Testis (tissue), 3 donors: ENCODE results near the gene PLXNA1. TPM values are rescaled to one million over a fixed set of nuclear protein-coding genes. Genes with fewer than 3 reads are reported as not detected.

Experiments
- DNase-seq: peaks from one replicate; pipeline ENCODE4 v3.0.0-alpha.2; 2019
- H3K27ac ChIP-seq, 2 donors: fragments of 200-600 bp; sonication (generic); one replicate each; pipeline ENCODE4 v1.5.1; 2019
- H3K27me3 ChIP-seq: fragments of 200-600 bp; sonication (generic); one replicate; pipeline ENCODE4 v1.5.1; 2019
- H3K36me3 ChIP-seq: fragments of 200-600 bp; sonication (generic); one replicate; pipeline ENCODE4 v1.5.1; 2017; ENCODE audit warnings: low read depth; ENCODE audit errors: missing control alignments
- H3K4me1 ChIP-seq: fragments of 200-600 bp; sonication (generic); one replicate; pipeline ENCODE4 v1.5.1; 2019
- H3K4me3 ChIP-seq, 2 donors: fragments of 200-600 bp; sonication (generic); one replicate each; pipeline ENCODE4 v1.5.1; 2017 to 2019
- H3K9me3 ChIP-seq: fragments of 200-600 bp; sonication (generic); one replicate; pipeline ENCODE4 v1.5.1; 2017
- CTCF ChIP-seq, 3 experiments: fragments of 450-650 bp in 2 of 3; fragments of 200-600 bp in 1 of 3; sonication (generic) in 1 of 3; IDR thresholded peaks; one replicate each; pipeline ENCODE4 v1.5.1; 2016 to 2019; ENCODE audit warnings: antibody characterized with exemption in 3 of 3, mild to moderate bottlenecking in 2 of 3, moderate library complexity in 1 of 3
- POLR2A ChIP-seq: fragments of 450-650 bp; IDR thresholded peaks from one replicate; pipeline ENCODE4 v1.6.1; 2017; ENCODE audit warnings: antibody characterized with exemption, mild to moderate bottlenecking, moderate library complexity
- WGBS, 2 donors: methylation state at CpG; one replicate each; pipeline ENCODE4 v1.1.5; 2018; 5-methylcytosine and 5-hydroxymethylcytosine counted together
- intact Hi-C: fragments of 100-400 bp; cut with DNase I; formaldehyde crosslinking; loops from one replicate; pipeline ENCODE4 v1.15.1; 2023; ENCODE audit warnings: low total_unique reads
- polyA plus RNA-seq: library from polyadenylated mRNA; stranded (reverse); fragments of 350-450 nt; fragmentation: Illumina TruSeq; extraction: RNeasy Lipid Tissue Mini Kit (QIAGEN cat#74804); gene quantifications from one replicate; pipeline ENCODE4 v1.2.3, GENCODE V29; 2014; ENCODE audit warnings: low read depth, low replicate concordance; ENCODE audit not compliant: insufficient read depth
- total RNA-seq, 2 donors: library from RNA; depleted of rRNA; stranded (reverse); fragments of >200 nt; gene quantifications; one replicate each; pipeline ENCODE4 v1.2.3, GENCODE V29; 2016

Gene PLXNA1
- total and polyA plus RNA-seq, 3 donors from 2014 or later: 29.3 to 79.7 (median 65.8) TPM

DNA sequence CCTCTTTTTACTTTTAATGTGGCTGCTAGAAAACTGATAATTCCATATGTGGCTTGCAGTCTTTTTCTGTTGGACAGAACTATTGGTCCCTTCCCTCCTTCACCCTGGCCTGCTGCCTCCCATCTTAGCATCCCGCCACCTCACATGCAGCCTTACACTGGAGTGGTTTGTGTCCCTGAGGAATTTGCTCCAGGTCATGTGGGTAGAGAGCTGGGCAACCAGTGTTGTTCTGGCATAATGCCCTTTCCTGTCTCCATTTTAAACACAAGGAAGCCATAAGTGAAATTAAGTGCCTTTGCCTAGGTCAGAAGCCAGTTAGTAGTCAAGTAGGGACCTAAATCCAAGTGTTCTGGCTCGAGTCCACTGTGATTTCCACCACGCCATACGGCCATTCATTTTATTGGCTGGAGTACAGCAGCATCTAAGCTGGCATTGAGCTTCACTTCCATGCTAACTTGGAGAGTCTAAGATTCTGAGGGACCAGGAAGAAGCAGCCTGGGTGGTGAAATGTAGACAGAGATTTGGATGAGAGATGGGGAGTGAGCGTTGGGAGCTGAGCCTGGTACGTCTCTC, 46.0 kb upstream of the PLXNA1 start:
- 92% methylated on average over 6 of the region's 6 CpGs for WGBS, 2 donors
- H3K27me3 ChIP-seq: no peaks in the 10 kb centered on the region
- intact Hi-C loops: no loop called here
- H3K36me3 ChIP-seq: no peaks in the 10 kb centered on the region
- no peak overlapping the region for H3K4me3 ChIP-seq
- TF ChIP-seq POLR2A (no peak), CTCF (IDR thresholded peaks at IDR 0.05) (no peak)
- H3K4me1 ChIP-seq: peaks cover 6% of the 10 kb centered on the region
- DNase-seq: no peak
- no peaks in the 10 kb centered on the region for H3K9me3 ChIP-seq
- H3K27ac ChIP-seq: no peak overlapping the region

- intact Hi-C loops: no loop called here
- TF ChIP-seq POLR2A: no peak
- 83 to 93% methylated on average over 2 of the region's 2 CpGs for WGBS, 2 donors
- H3K36me3 ChIP-seq: no peaks in the 10 kb centered on the region
- H3K27me3 ChIP-seq: no peaks in the 10 kb centered on the region
- H3K9me3 ChIP-seq: no peaks in the 10 kb centered on the region
- peaks cover 6% of the 10 kb centered on the region for H3K4me1 ChIP-seq
- H3K4me3 ChIP-seq: no peak overlapping the region
- DNase-seq: no peak
- no peak overlapping the region for H3K27ac ChIP-seq
These were observed 45.4 kb upstream of the PLXNA1 start for GRCh38 chr3:126937533-126937932.

DNA sequence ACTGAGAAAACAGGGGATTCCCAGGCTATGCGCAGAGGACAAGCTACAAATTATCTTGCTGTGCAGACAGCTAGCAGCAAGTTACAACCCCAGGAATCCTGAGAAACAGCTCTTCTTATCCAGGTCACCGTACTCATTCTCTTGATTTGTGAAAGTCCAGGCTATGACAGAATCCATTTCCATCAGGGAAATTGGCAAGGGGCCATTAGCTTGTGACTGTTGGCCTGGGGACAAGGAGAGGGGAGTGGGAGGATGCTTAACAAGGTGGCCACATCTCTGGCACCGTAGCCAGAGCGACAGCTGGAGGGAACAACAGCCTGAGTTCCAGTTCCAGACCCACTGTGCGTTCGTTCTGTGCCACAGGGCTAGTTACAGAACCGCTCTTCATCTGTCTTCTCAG, 44.9 kb upstream of the PLXNA1 start:
- intact Hi-C loops: no loop called here
- WGBS, 2 donors: 68 to 69% methylated on average over 7 of the region's 7 CpGs
- H3K4me1 ChIP-seq: peaks cover 6% of the 10 kb centered on the region
- no peaks in the 10 kb centered on the region for H3K36me3 ChIP-seq
- H3K9me3 ChIP-seq: no peaks in the 10 kb centered on the region
- H3K4me3 ChIP-seq: no peak overlapping the region
- no peak for TF ChIP-seq CTCF (IDR thresholded peaks at IDR 0.05)
- TF ChIP-seq POLR2A: no peak
- H3K27me3 ChIP-seq: no peaks in the 10 kb centered on the region
- no peak for DNase-seq
- no peak overlapping the region for H3K27ac ChIP-seq

- Histone ChIP-seq H3K36me3 (no peaks in the 10 kb centered on the region), H3K9me3 (no peaks in the 10 kb centered on the region), H3K4me3 (no peak overlapping the region), H3K4me1 (peaks cover 6% of the 10 kb centered on the region), H3K27ac (no peak overlapping the region), H3K27me3 (no peaks in the 10 kb centered on the region)
- intact Hi-C loops: no loop called here
- TF ChIP-seq CTCF (IDR thresholded peaks at IDR 0.05) (no peak), POLR2A (no peak)
- DNase-seq: no peak
- 77 to 82% methylated on average over 8 of the region's 8 CpGs for WGBS, 2 donors
These were observed 44.2 kb upstream of the PLXNA1 start for GRCh38 chr3:126938520-126939337.

GRCh38 chr3:126939338-126939718, 43.6 kb upstream of the PLXNA1 start:
- Histone ChIP-seq H3K27ac (no peak overlapping the region), H3K9me3 (no peaks in the 10 kb centered on the region), H3K4me3 (no peak overlapping the region), H3K27me3 (no peaks in the 10 kb centered on the region), H3K36me3 (no peaks in the 10 kb centered on the region), H3K4me1 (peaks cover 6% of the 10 kb centered on the region)
- WGBS, 2 donors: 63 to 65% methylated on average over 4 of the region's 4 CpGs
- intact Hi-C loops: no loop called here
- TF ChIP-seq CTCF (IDR thresholded peaks at IDR 0.05) (no peak), POLR2A (no peak)
- no peak for DNase-seq
